Astrocyte (in vitro differentiated cells and primary cell): ENCODE results near the gene COL16A1. TPM values are rescaled to one million over a fixed set of nuclear protein-coding genes. Genes with fewer than 3 reads are reported as not detected.

ENCODE experiments used
- DNase-seq: peaks from one replicate; pipeline ENCODE4 v3.0.0-alpha.2; 2010; ENCODE audit warnings: low read depth
- FAIRE-seq: peaks from 2 replicates; lab custom pipeline; 2011; peaks lifted over from hg19 to GRCh38; lab: Jason Lieb, UNC
- H2AFZ ChIP-seq: 2 replicates; pipeline ENCODE4 v1.6.0; 2012; ENCODE audit warnings: low read depth, low read length, inconsistent platforms
- H3K27ac ChIP-seq: 2 replicates; pipeline ENCODE4 v1.5.1; 2011; ENCODE audit warnings: low read depth, low read length, inconsistent platforms
- H3K27me3 ChIP-seq: 2 replicates; pipeline ENCODE4 v1.6.0; 2011; ENCODE audit warnings: low read length, inconsistent platforms; ENCODE audit not compliant: insufficient read depth
- H3K36me3 ChIP-seq: 2 replicates; pipeline ENCODE4 v1.5.1; 2011; ENCODE audit warnings: low read length, inconsistent platforms; ENCODE audit not compliant: insufficient read depth
- H3K4me1 ChIP-seq: 2 replicates; pipeline ENCODE4 v1.5.1; 2011; ENCODE audit warnings: low read length, inconsistent platforms; ENCODE audit not compliant: insufficient read depth
- H3K4me2 ChIP-seq: 2 replicates; pipeline ENCODE4 v1.6.0; 2012; ENCODE audit warnings: low read length, inconsistent platforms
- H3K4me3 ChIP-seq: 2 replicates; pipeline ENCODE4 v1.5.1; 2011; ENCODE audit warnings: low read depth, mild to moderate bottlenecking, low read length, inconsistent platforms; ENCODE audit not compliant: insufficient read depth
- H3K79me2 ChIP-seq: 2 replicates; pipeline ENCODE4 v1.6.0; 2012; ENCODE audit warnings: mild to moderate bottlenecking, low read length, inconsistent platforms; ENCODE audit not compliant: insufficient read depth
- H3K9ac ChIP-seq: 2 replicates; pipeline ENCODE4 v1.6.0; 2012; ENCODE audit warnings: mild to moderate bottlenecking, low read length, inconsistent platforms
- H3K9me3 ChIP-seq: 2 replicates; pipeline ENCODE4 v1.5.1; 2012; ENCODE audit warnings: low read depth, mild to moderate bottlenecking, low read length, inconsistent platforms; ENCODE audit not compliant: insufficient read depth
- H4K20me1 ChIP-seq: 2 replicates; pipeline ENCODE4 v1.6.0; 2012; ENCODE audit warnings: low read length, inconsistent platforms; ENCODE audit not compliant: insufficient read depth
- H3K27ac Mint-ChIP-seq: one replicate; pipeline ENCODE4 v1.8.0; 2021; ENCODE audit warnings: mild to moderate bottlenecking, mixed read lengths; ENCODE audit not compliant: unreplicated experiment
- H3K27me3 Mint-ChIP-seq: one replicate; pipeline ENCODE4 v1.8.0; 2021; ENCODE audit warnings: low read depth, mixed read lengths; ENCODE audit not compliant: unreplicated experiment
- H3K36me3 Mint-ChIP-seq: one replicate; pipeline ENCODE4 v1.8.0; 2021; ENCODE audit warnings: low read depth, mixed read lengths; ENCODE audit not compliant: unreplicated experiment
- H3K4me1 Mint-ChIP-seq: one replicate; pipeline ENCODE4 v1.8.0; 2021; ENCODE audit warnings: low read depth, mixed read lengths; ENCODE audit not compliant: unreplicated experiment
- H3K4me3 Mint-ChIP-seq: one replicate; pipeline ENCODE4 v1.8.0; 2021; ENCODE audit warnings: mild to moderate bottlenecking, moderate library complexity, mixed read lengths; ENCODE audit not compliant: unreplicated experiment
- H3K9me3 Mint-ChIP-seq: one replicate; pipeline ENCODE4 v1.8.0; 2021; ENCODE audit warnings: mild to moderate bottlenecking, mixed read lengths; ENCODE audit not compliant: unreplicated experiment
- EZH2 ChIP-seq: IDR thresholded peaks from 2 replicates; pipeline ENCODE4 v1.6.1; 2012; ENCODE audit warnings: mild to moderate bottlenecking, low read length, inconsistent platforms; ENCODE audit not compliant: insufficient read depth
- total RNA-seq: library from RNA; stranded (reverse); gene quantifications from 2 replicates; pipeline ENCODE4 v1.2.1, GENCODE V29; 2021
- TF ChIP-seq, protein P1 (sequence below): IDR thresholded peaks from 2 replicates; pipeline ENCODE4 v1.5.1; 2011; ENCODE audit warnings: low read depth, mild to moderate bottlenecking, inconsistent platforms, low read length, moderate library complexity; ENCODE audit not compliant: insufficient read depth

COL16A1 gene
- total RNA-seq, 1 donor from 2014 or later, result 42.9 TPM

- H3K9me3 ChIP-seq, result no peaks in the 10 kb centered on the region
- H3K36me3 Mint-ChIP-seq, result no peaks in the 10 kb centered on the region
- peaks cover 17% of the 10 kb centered on the region for H3K27me3 Mint-ChIP-seq
- H3K27ac ChIP-seq, result peak overlapping the region; percentile 80
- peaks cover 52% of the 10 kb centered on the region for H3K4me1 ChIP-seq
- no peaks in the 10 kb centered on the region for H3K36me3 ChIP-seq
- DNase-seq (peak; percentile 60), FAIRE-seq (no peak)
- peaks cover 7% of the 10 kb centered on the region for H3K27me3 ChIP-seq
- peak overlapping the region; percentile 81 for H2AFZ ChIP-seq
- H4K20me1 ChIP-seq, result no peaks in the 10 kb centered on the region
- H3K27ac Mint-ChIP-seq, result peak overlapping the region; percentile 95
- H3K9me3 Mint-ChIP-seq, result peaks cover 1% of the 10 kb centered on the region
- peaks cover 41% of the 10 kb centered on the region for H3K4me1 Mint-ChIP-seq
- no peaks in the 10 kb centered on the region for H3K79me2 ChIP-seq
- H3K4me2 ChIP-seq, result peak overlapping the region; percentile 78
- H3K9ac ChIP-seq, result peak overlapping the region; percentile 74
- H3K4me3 ChIP-seq, result no peak overlapping the region
- H3K4me3 Mint-ChIP-seq, result peak overlapping the region; percentile 45
- no peak for TF ChIP-seq EZH2
- TF ChIP-seq, protein P1, sequence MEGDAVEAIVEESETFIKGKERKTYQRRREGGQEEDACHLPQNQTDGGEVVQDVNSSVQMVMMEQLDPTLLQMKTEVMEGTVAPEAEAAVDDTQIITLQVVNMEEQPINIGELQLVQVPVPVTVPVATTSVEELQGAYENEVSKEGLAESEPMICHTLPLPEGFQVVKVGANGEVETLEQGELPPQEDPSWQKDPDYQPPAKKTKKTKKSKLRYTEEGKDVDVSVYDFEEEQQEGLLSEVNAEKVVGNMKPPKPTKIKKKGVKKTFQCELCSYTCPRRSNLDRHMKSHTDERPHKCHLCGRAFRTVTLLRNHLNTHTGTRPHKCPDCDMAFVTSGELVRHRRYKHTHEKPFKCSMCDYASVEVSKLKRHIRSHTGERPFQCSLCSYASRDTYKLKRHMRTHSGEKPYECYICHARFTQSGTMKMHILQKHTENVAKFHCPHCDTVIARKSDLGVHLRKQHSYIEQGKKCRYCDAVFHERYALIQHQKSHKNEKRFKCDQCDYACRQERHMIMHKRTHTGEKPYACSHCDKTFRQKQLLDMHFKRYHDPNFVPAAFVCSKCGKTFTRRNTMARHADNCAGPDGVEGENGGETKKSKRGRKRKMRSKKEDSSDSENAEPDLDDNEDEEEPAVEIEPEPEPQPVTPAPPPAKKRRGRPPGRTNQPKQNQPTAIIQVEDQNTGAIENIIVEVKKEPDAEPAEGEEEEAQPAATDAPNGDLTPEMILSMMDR, result peak; percentile 25
Observed at GRCh38 chr1:31714442-31715086, 10.7 kb upstream of the COL16A1 start.

GRCh38 chr1:31712630-31713029, 8.8 kb upstream of the COL16A1 start:
- Mint-ChIP-seq H3K4me3 (peak overlapping the region; percentile 71), H3K36me3 (peaks cover 2% of the 10 kb centered on the region), H3K27me3 (peaks cover 8% of the 10 kb centered on the region), H3K9me3 (peaks cover under 1% of the 10 kb centered on the region), H3K27ac (peak overlapping the region; percentile 96), H3K4me1 (peaks cover 40% of the 10 kb centered on the region)
- peak overlapping the region; percentile 86 for H3K27ac ChIP-seq
- H3K36me3 ChIP-seq, result no peaks in the 10 kb centered on the region
- H3K79me2 ChIP-seq, result no peaks in the 10 kb centered on the region
- peak overlapping the region; percentile 69 for H3K9ac ChIP-seq
- no peak for TF ChIP-seq EZH2
- TF ChIP-seq, protein P1, result no peak
- no peaks in the 10 kb centered on the region for H3K9me3 ChIP-seq
- H3K4me2 ChIP-seq, result peak overlapping the region; percentile 79
- H3K4me3 ChIP-seq, result no peak overlapping the region
- H3K4me1 ChIP-seq, result peaks cover 65% of the 10 kb centered on the region
- no peaks in the 10 kb centered on the region for H4K20me1 ChIP-seq
- peak; percentile 96 for DNase-seq
- FAIRE-seq, result peak; percentile 90
- no peaks in the 10 kb centered on the region for H3K27me3 ChIP-seq
- no peak overlapping the region for H2AFZ ChIP-seq

- Histone ChIP-seq H3K27ac (peak overlapping the region; percentile 86), H3K9ac (peak overlapping the region; percentile 69), H3K27me3 (no peaks in the 10 kb centered on the region), H3K4me2 (peak overlapping the region; percentile 79), H3K79me2 (no peaks in the 10 kb centered on the region), H2AFZ (peak overlapping the region; percentile 29), H3K36me3 (no peaks in the 10 kb centered on the region), H3K9me3 (no peaks in the 10 kb centered on the region), H3K4me3 (no peak overlapping the region), H4K20me1 (no peaks in the 10 kb centered on the region), H3K4me1 (peaks cover 64% of the 10 kb centered on the region)
- TF ChIP-seq, protein P1, result no peak
- TF ChIP-seq EZH2, result no peak
- H3K9me3 Mint-ChIP-seq, result no peaks in the 10 kb centered on the region
- H3K36me3 Mint-ChIP-seq, result peaks cover 2% of the 10 kb centered on the region
- H3K27me3 Mint-ChIP-seq, result peaks cover 4% of the 10 kb centered on the region
- DNase-seq, result peak; percentile 89
- no peak for FAIRE-seq
- H3K4me1 Mint-ChIP-seq, result peaks cover 38% of the 10 kb centered on the region
- H3K4me3 Mint-ChIP-seq, result peak overlapping the region; percentile 71
- H3K27ac Mint-ChIP-seq, result peak overlapping the region; percentile 96
Observed at GRCh38 chr1:31712068-31712467, 8.3 kb upstream of the COL16A1 start.
